K562 (cell line): ENCODE results near the gene NDUFA5. TPM values are rescaled to one million over a fixed set of nuclear protein-coding genes. Genes with fewer than 3 reads are reported as not detected.

ENCODE experiments used
- ATAC-seq: fragments of 200-7000 bp; cut with Tn5 transposase; 3 replicates; pipeline ENCODE4 v1.9.1; 2020; ENCODE audit warnings: moderate library complexity
- BruUV-seq: library from RNA; stranded (reverse); fragments of 400-500 nt; replicated peaks from 2 replicates; lab custom pipeline; 2021; lab: Mats Ljungman, UMichigan
- CTCF ChIA-PET: fragments of 300-600 bp; formaldehyde crosslinking; extraction: SDS; loops from one replicate; lab custom pipeline; 2021; ENCODE audit warnings: low intra/inter-chr PET ratio; lab: Yijun Ruan, JAX
- POLR2A ChIA-PET: fragments of 300-600, 350-650 bp; sonication (Branson Sonifier 250); formaldehyde crosslinking; extraction: SDS; loops from one replicate; lab custom pipeline; 2021; ENCODE audit warnings: antibody characterized with exemption, inconsistent platforms; lab: Yijun Ruan, JAX
- DNase-seq, 4 experiments: peaks; one replicate each; pipeline versions ENCODE4 v3.0.0 to v3.0.0-alpha.2; 2011 to 2018; ENCODE audit warnings: low spot score in 3 of 4, mixed read lengths in 3 of 4; ENCODE audit errors: extremely low read depth in 1 of 4
- FAIRE-seq: peaks from 2 replicates; lab custom pipeline; 2011; peaks lifted over from hg19 to GRCh38; lab: Jason Lieb, UNC
- H2AFZ ChIP-seq: 2 replicates; pipeline ENCODE4 v1.6.0; 2011; ENCODE audit warnings: low read depth, low read length, control low read depth, inconsistent platforms
- H3K27ac ChIP-seq: fragments of 200-600 bp; 3 replicates; pipeline ENCODE4 v1.8.0; 2011; ENCODE audit warnings: low read depth, mild to moderate bottlenecking, control low read depth, inconsistent platforms, low read length, moderate library complexity, mixed read lengths; ENCODE audit errors: extremely low read depth
- H3K27me3 ChIP-seq, 2 experiments: fragments of 300-600 bp in 1 of 2; 2 replicates in 1 of 2; 3 replicates in 1 of 2; pipeline versions ENCODE4 v1.6.0 to v1.8.0; 2011; ENCODE audit warnings: inconsistent platforms in 2 of 2, low read length in 2 of 2, mild to moderate bottlenecking in 1 of 2, mixed read lengths in 1 of 2, moderate library complexity in 1 of 2; ENCODE audit not compliant: control insufficient read depth in 2 of 2, insufficient read depth in 2 of 2
- H3K36me3 ChIP-seq: fragments of 300-600 bp; 3 replicates; pipeline ENCODE4 v1.8.0; 2011; ENCODE audit warnings: mild to moderate bottlenecking, low read length, inconsistent platforms; ENCODE audit not compliant: control insufficient read depth, insufficient read depth
- H3K4me1 ChIP-seq, 2 experiments: fragments of 200-600 bp in 1 of 2; replicated peaks in 1 of 2; 2 replicates in 1 of 2; 3 replicates in 1 of 2; pipeline versions ENCODE4 v1.5.1 to v1.8.0; 2011; ENCODE audit warnings: inconsistent platforms in 2 of 2, low read length in 2 of 2, mild to moderate bottlenecking in 1 of 2, mixed read lengths in 1 of 2, moderate library complexity in 1 of 2; ENCODE audit not compliant: control insufficient read depth in 2 of 2, insufficient read depth in 2 of 2
- H3K4me2 ChIP-seq: 2 replicates; pipeline ENCODE4 v1.6.1; 2011; ENCODE audit warnings: low read length, control low read depth, inconsistent platforms, mixed read lengths; ENCODE audit not compliant: insufficient read depth
- H3K4me3 ChIP-seq: fragments of 200-600 bp; sonication (generic), shearing (Covaris generic); 2 replicates; pipeline ENCODE4 v1.5.1; 2016; ENCODE audit warnings: control low read depth, inconsistent platforms
- H3K79me2 ChIP-seq: fragments of 200-600 bp; 3 replicates; pipeline ENCODE4 v1.8.0; 2011; ENCODE audit warnings: low read length, inconsistent platforms; ENCODE audit not compliant: control insufficient read depth, insufficient read depth
- H3K9ac ChIP-seq, 2 experiments: 2 replicates each; pipeline versions ENCODE4 v1.6.0 to v1.6.1; 2011; ENCODE audit warnings: low read depth in 2 of 2, low read length in 2 of 2, control low read depth in 1 of 2, inconsistent platforms in 1 of 2, mild to moderate bottlenecking in 1 of 2, mixed read lengths in 1 of 2; ENCODE audit not compliant: insufficient read depth in 1 of 2
- H3K9me1 ChIP-seq: one replicate; pipeline ENCODE4 v1.6.0; 2011; ENCODE audit warnings: inconsistent platforms, mild to moderate bottlenecking, low read length, moderate library complexity; ENCODE audit not compliant: control insufficient read depth, insufficient read depth
- H3K9me3 ChIP-seq: replicated peaks from 2 replicates; pipeline ENCODE4 v1.5.1; 2011; ENCODE audit warnings: low read depth, low read length, inconsistent platforms; ENCODE audit not compliant: control insufficient read depth, insufficient read depth
- H4K20me1 ChIP-seq: replicated peaks from 2 replicates; pipeline ENCODE4 v1.6.1; 2011; ENCODE audit warnings: low read length, inconsistent platforms, mixed read lengths; ENCODE audit not compliant: control insufficient read depth, insufficient read depth
- ATF4 ChIP-seq: fragments of 450-650 bp; formaldehyde crosslinking; IDR thresholded peaks from 2 replicates; pipeline ENCODE4 v1.4.0; 2022; ENCODE audit warnings: mild to moderate bottlenecking, moderate library complexity
- CHD1 ChIP-seq: fragments of 200-600 bp; sonication (generic); IDR thresholded peaks from one replicate; pipeline ENCODE4 v1.6.1; 2012; ENCODE audit warnings: mild to moderate bottlenecking, moderate library complexity, low read length, inconsistent platforms
- CTBP1 ChIP-seq: fragments of 450-650 bp; IDR thresholded peaks from 2 replicates; pipeline ENCODE4 v1.6.1; 2016; ENCODE audit warnings: borderline replicate concordance
- ETS2 ChIP-seq: IDR thresholded peaks from 2 replicates; pipeline ENCODE4 v1.6.1; 2016; ENCODE audit warnings: borderline replicate concordance, missing genetic modification characterization, mild to moderate bottlenecking, moderate library complexity, missing compliant biosample characterization; ENCODE audit not compliant: poor library complexity, severe bottlenecking
- FOXP4 ChIP-seq: sonication (generic); formaldehyde crosslinking; IDR thresholded peaks from 2 replicates; pipeline ENCODE4 v1.8.0; 2022; ENCODE audit warnings: mild to moderate bottlenecking, missing genetic modification reagents, borderline replicate concordance
- HBP1 ChIP-seq: fragments of 450-650 bp; formaldehyde crosslinking; IDR thresholded peaks from 2 replicates; pipeline ENCODE4 v1.4.0; 2022; ENCODE audit warnings: missing genetic modification characterization
- HSF4 ChIP-seq: fragments of 250-450 bp; sonication (Bioruptor Pico); IDR thresholded peaks from 2 replicates; pipeline ENCODE4 v2.1.2; 2022; ENCODE audit warnings: mild to moderate bottlenecking, moderate library complexity, borderline replicate concordance
- ID3 ChIP-seq, 2 experiments: fragments of 250-450 bp in 1 of 2; fragments of 450-650 bp in 1 of 2; sonication (Bioruptor Pico) in 1 of 2; IDR thresholded peaks; 2 replicates each; pipeline versions ENCODE4 v1.6.1 to v1.8.0; 2016 to 2021; ENCODE audit warnings: mild to moderate bottlenecking in 2 of 2, moderate library complexity in 2 of 2, missing compliant biosample characterization in 1 of 2, missing genetic modification characterization in 1 of 2
- KAT2B ChIP-seq: IDR thresholded peaks from one replicate; pipeline ENCODE4 v1.6.1; 2012; ENCODE audit warnings: low read depth, mild to moderate bottlenecking, control low read depth, inconsistent platforms, low read length, moderate library complexity
- MCM2 ChIP-seq: fragments of 450-650 bp; IDR thresholded peaks from 2 replicates; pipeline ENCODE4 v1.6.1; 2017; ENCODE audit warnings: low read depth, mild to moderate bottlenecking
- MCM5 ChIP-seq: fragments of 450-650 bp; IDR thresholded peaks from 2 replicates; pipeline ENCODE4 v1.6.1; 2016; ENCODE audit warnings: low read depth
- MIER1 ChIP-seq: fragments of 450-650 bp; IDR thresholded peaks from 2 replicates; pipeline ENCODE4 v1.6.1; 2016; ENCODE audit warnings: antibody characterized with exemption, mild to moderate bottlenecking, low read depth
- SMARCB1 ChIP-seq: IDR thresholded peaks from 2 replicates; pipeline ENCODE4 v1.6.1; 2011; ENCODE audit warnings: improper control_type of control experiment, low read depth; ENCODE audit not compliant: insufficient read length
- SRSF9 ChIP-seq: fragments of 200-400 bp; formaldehyde crosslinking; IDR thresholded peaks from 2 replicates; pipeline ENCODE4 v1.6.1; 2017; ENCODE audit warnings: low read depth, low read length, borderline replicate concordance
- ZNF165 ChIP-seq: fragments of 250-450 bp; sonication (Bioruptor Pico); IDR thresholded peaks from 2 replicates; pipeline ENCODE4 v1.4.0; 2020; ENCODE audit warnings: borderline replicate concordance
- ZNF3 ChIP-seq: fragments of 250-450 bp; sonication (Bioruptor Pico); IDR thresholded peaks from 2 replicates; pipeline ENCODE4 v1.5.0; 2021; ENCODE audit warnings: mild to moderate bottlenecking, moderate library complexity
- ZNF589 ChIP-seq: fragments of 200-800 bp; sonication (Bioruptor generic); IDR thresholded peaks from 2 replicates; pipeline ENCODE4 v1.6.1; 2016; ENCODE audit warnings: low read depth, missing genetic modification characterization, missing compliant biosample characterization
- WGBS: fragments of 100-300 bp; shearing (Covaris generic); methylation state at CpG from one replicate; pipeline ENCODE4 v1.1.6; 2016; ENCODE audit warnings: low coverage, mixed read lengths; ENCODE audit not compliant: insufficient coverage; ENCODE audit errors: missing lambda C conversion rate; 5-methylcytosine and 5-hydroxymethylcytosine counted together
- in situ Hi-C: fragments of 300-500 bp; cut with MboI; formaldehyde crosslinking; loops from 4 replicates; pipeline ENCODE4 v1.15.0; 2018; ENCODE audit warnings: inconsistent platforms, mixed read lengths
- intact Hi-C: fragments of 100-400 bp; cut with micrococcal nuclease; formaldehyde crosslinking; loops from 2 replicates; pipeline ENCODE4 v1.14.2; 2022
- polyA plus RNA-seq, 8 experiments: library from polyadenylated mRNA; depleted of rRNA in 4 of 8; stranded (reverse) in 5 of 8; unstranded in 3 of 8; fragments of >200 nt; fragmentation: Nextera tagmentation in 2 of 8; fragmentation: Illumina TruSeq in 1 of 8; extraction: Ambion mirVana in 2 of 8; extraction: Trizol in 1 of 8; gene quantifications; 2 replicates each; pipeline versions ENCODE4 v1.2.1 to v1.2.3, GENCODE V29; 2011 to 2014; ENCODE audit warnings: inconsistent platforms in 1 of 8, missing spikeins in 1 of 8
- total RNA-seq, 7 experiments: library from RNA; depleted of rRNA in 6 of 7; stranded (reverse); fragments of >200 nt in 6 of 7; fragmentation: Illumina TruSeq in 2 of 7; extraction: Trizol in 2 of 7; gene quantifications; 2 replicates each; pipeline versions ENCODE4 v1.2.1 to v1.2.3, GENCODE V29; 2011 to 2021; ENCODE audit warnings: low replicate concordance in 1 of 7

NDUFA5 gene
- total and polyA plus RNA-seq, 9 of the 15 experiments (the other 6 are each of a cell fraction or from before 2014, with no cell fraction given) = 155 to 677 (median 269) TPM

GRCh38 chr7:123599766-123600165, 42.1 kb upstream of the NDUFA5 start (continued):
- TF ChIP-seq SMARCB1 (no peak), HSF4 (no peak), ZNF589 (CRISPR knock-in tag) (peak; percentile 27; the same call in 1 of the 2 replicates)

- peaks cover 4% of the 10 kb centered on the region in 2 experiments; a peak in 4 of 5 replicates for H3K4me1 ChIP-seq
- H2AFZ ChIP-seq = 0 out of 2 replicates have a peak overlapping the region, but pooled peaks have one; percentile 5
- H3K79me2 ChIP-seq = no peaks in the 10 kb centered on the region
- H3K4me2 ChIP-seq = no peak overlapping the region
- H3K4me3 ChIP-seq = no peak overlapping the region
- H3K36me3 ChIP-seq = no peaks in the 10 kb centered on the region
- 36% methylated on average over 3 of the region's 3 CpGs for WGBS
- no peak overlapping the region for H3K27ac ChIP-seq
- ChIA-PET POLR2A (interaction anchor here (1.0 kb wide), 1 partner anchor 46 kb away, joined by 3 read pairs; no protein-coding TSS in a partner anchor), CTCF (no interaction called here)
- FAIRE-seq (no peak), DNase-seq (no peak), ATAC-seq (no peak; the same call in 2 of the 3 replicates)
- H3K27me3 ChIP-seq = no peaks in the 10 kb centered on the region
- intact Hi-C loops = no loop called here
- no peak overlapping the region for H3K9ac ChIP-seq
- TF ChIP-seq SRSF9 (no peak), ZNF589 (CRISPR knock-in tag) (no peak), HBP1 (no peak), ID3 (CRISPR knock-in tag; IDR thresholded peaks at IDR 0.05) (no peak), ID3 (tag; IDR thresholded peaks at IDR 0.05) (no peak), KAT2B (no peak), FOXP4 (no peak), ZNF3 (no peak), CTBP1 (no peak), ETS2 (tag) (no peak), MIER1 (no peak), CHD1 (no peak), MCM2 (no peak), ATF4 (CRISPR knock-in tag) (no peak), MCM5 (no peak), ZNF165 (CRISPR knock-in tag) (no peak)
- H3K9me3 ChIP-seq = no peaks in the 10 kb centered on the region
- no peaks in the 10 kb centered on the region for H3K9me1 ChIP-seq
- in situ Hi-C loops = no loop called here
- BruUV-seq = no TSS peak
- no peaks in the 10 kb centered on the region for H4K20me1 ChIP-seq
Observed at GRCh38 chr7:123598657-123599056, 41.0 kb upstream of the NDUFA5 start.
